Measurements from ENCODE around the gene YPEL1.
"Not testable (repeated sequence)": the region's sequence is repeated elsewhere in the genome, so short reads cannot be mapped to it uniquely, and the experiment has no call there.

YPEL1 gene

GRCh38 chr22:21693999-21694341, 41.6 kb downstream of the YPEL1 start:
- no peak for TF ChIP-seq CTCF (conservative IDR thresholded peaks at IDR 0.05; ENCODE audit: low read depth, low read length)
- DNase-seq (ENCODE audit: low read depth), result no peak
- H3K4me3 ChIP-seq (ENCODE audit: low read depth, low read length), result no peak overlapping the region

GRCh38 chr22:21693333-21693998, 42.1 kb downstream of the YPEL1 start:
- no peak for DNase-seq (ENCODE audit: low read depth)
- H3K4me3 ChIP-seq (ENCODE audit: low read depth, low read length), result no peak overlapping the region
- no peak for TF ChIP-seq CTCF (conservative IDR thresholded peaks at IDR 0.05; ENCODE audit: low read depth, low read length)

GRCh38 chr22:21692856-21693255, 42.7 kb downstream of the YPEL1 start:
- not testable (repeated sequence) for H3K4me3 ChIP-seq (ENCODE audit: low read depth, low read length); DNase-seq (ENCODE audit: low read depth)

GRCh38 chr22:21691816-21692215, 43.8 kb downstream of the YPEL1 start:
- DNase-seq (ENCODE audit: low read depth), result no peak
- no peak for TF ChIP-seq CTCF (conservative IDR thresholded peaks at IDR 0.05; ENCODE audit: low read depth, low read length)
- no peak overlapping the region for H3K4me3 ChIP-seq (ENCODE audit: low read depth, low read length)

GRCh38 chr22:21690401-21690801, 45.2 kb downstream of the YPEL1 start:
- TF ChIP-seq CTCF (conservative IDR thresholded peaks at IDR 0.05; ENCODE audit: low read depth, low read length), result no peak
- no peak for DNase-seq (ENCODE audit: low read depth)
- H3K4me3 ChIP-seq (ENCODE audit: low read depth, low read length), result no peak overlapping the region

GRCh38 chr22:21688706-21689381, 46.8 kb downstream of the YPEL1 start:
- no peak overlapping the region for H3K4me3 ChIP-seq (ENCODE audit: low read depth, low read length)
- DNase-seq (ENCODE audit: low read depth), result no peak
- no peak for TF ChIP-seq CTCF (conservative IDR thresholded peaks at IDR 0.05; ENCODE audit: low read depth, low read length)

GRCh38 chr22:21688341-21688705, 47.3 kb downstream of the YPEL1 start:
- no peak for DNase-seq (ENCODE audit: low read depth)
- no peak overlapping the region for H3K4me3 ChIP-seq (ENCODE audit: low read depth, low read length)
- TF ChIP-seq CTCF (conservative IDR thresholded peaks at IDR 0.05; ENCODE audit: low read depth, low read length), result no peak

Measured in choroid plexus epithelial cell (primary cell).